GM10266 (cell line): ENCODE results near the gene NET1.

Experiments
- DNase-seq: peaks from one replicate; pipeline ENCODE4 v3.0.0; 2012; ENCODE audit errors: extremely low spot score
- TF ChIP-seq, protein P1 (sequence below): IDR thresholded peaks from 2 replicates; pipeline ENCODE4 v1.5.1; 2012; ENCODE audit warnings: mild to moderate bottlenecking, low read depth; ENCODE audit not compliant: control insufficient read depth, insufficient read depth; ENCODE audit errors: missing control alignments

NET1 gene

DNA sequence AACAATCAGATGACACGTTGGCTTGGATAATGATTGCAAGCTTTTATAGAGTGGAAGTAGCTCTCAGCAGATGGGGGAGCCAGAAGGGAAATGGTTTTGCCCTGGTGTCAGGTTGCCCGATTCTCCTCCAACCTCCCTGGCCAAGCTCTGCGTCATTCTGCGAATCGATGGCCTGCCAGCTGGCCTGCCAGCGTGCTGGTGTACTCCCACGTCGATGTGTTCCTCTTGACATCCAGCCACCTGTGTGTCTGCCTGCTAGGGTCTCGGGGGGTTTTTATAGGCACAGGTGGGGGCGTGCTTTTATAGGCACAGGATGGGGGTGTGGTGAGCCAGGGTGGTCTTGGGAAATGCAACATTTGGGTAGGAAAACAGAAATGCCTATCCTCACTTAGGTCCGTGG is 4.6 kb downstream of the NET1 start:
- TF ChIP-seq, protein P1, sequence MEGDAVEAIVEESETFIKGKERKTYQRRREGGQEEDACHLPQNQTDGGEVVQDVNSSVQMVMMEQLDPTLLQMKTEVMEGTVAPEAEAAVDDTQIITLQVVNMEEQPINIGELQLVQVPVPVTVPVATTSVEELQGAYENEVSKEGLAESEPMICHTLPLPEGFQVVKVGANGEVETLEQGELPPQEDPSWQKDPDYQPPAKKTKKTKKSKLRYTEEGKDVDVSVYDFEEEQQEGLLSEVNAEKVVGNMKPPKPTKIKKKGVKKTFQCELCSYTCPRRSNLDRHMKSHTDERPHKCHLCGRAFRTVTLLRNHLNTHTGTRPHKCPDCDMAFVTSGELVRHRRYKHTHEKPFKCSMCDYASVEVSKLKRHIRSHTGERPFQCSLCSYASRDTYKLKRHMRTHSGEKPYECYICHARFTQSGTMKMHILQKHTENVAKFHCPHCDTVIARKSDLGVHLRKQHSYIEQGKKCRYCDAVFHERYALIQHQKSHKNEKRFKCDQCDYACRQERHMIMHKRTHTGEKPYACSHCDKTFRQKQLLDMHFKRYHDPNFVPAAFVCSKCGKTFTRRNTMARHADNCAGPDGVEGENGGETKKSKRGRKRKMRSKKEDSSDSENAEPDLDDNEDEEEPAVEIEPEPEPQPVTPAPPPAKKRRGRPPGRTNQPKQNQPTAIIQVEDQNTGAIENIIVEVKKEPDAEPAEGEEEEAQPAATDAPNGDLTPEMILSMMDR, result no peak
- no peak for DNase-seq

GRCh38 chr10:5418584-5418983 is 6.2 kb downstream of the NET1 start:
- DNase-seq, result no peak
- TF ChIP-seq, protein P1, result no peak

- no peak for DNase-seq
- TF ChIP-seq, protein P1, result no peak
These were observed 7.2 kb downstream of the NET1 start for GRCh38 chr10:5419466-5420094.

DNA sequence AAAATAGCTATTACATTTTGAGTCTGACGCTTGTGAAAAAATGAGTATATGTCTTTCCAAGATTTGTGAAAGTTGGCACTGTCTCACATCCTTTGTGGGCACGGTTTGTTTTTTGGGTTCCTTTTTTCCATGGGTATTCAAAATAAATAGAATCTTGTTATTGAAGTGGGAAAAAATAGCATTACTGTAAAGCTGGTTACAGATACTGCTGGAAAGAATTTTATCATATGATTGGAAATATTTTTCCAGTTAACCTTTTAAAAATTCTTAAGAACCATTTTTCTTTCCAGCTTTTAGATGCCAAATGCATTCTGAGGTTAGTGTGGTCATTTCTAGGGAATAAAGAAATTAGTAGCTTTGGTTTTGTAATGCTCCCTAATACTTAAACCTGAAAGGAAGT is 11.4 kb downstream of the NET1 start:
- no peak for DNase-seq
- TF ChIP-seq, protein P1, result no peak

GRCh38 chr10:5424751-5425150 is 12.4 kb downstream of the NET1 start:
- TF ChIP-seq, protein P1, result no peak
- DNase-seq, result no peak

- no peak for DNase-seq
- TF ChIP-seq, protein P1, result no peak
These were observed 15.8 kb downstream of the NET1 start for GRCh38 chr10:5428133-5428532.

DNA sequence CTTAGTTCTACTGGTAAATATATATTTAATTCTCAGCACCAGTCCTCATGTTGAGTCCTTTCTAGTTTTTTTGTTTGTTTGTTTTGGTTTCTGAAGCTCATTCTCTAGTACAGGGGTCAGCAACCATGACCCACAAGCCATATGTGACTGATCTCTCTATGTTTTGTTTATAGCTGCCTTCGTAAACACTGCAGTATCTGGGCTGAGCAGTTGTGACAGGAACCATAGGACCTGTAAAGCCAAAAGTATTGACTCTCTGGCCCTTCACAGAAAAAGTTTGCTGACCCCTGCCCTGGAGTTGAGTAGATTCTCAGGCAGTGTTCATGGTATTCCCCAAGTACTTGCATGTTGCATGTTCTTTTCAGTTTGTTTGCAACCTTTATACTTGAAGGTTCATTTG is 20.8 kb downstream of the NET1 start:
- DNase-seq, result no peak
- TF ChIP-seq, protein P1, result no peak
